ENCODE results near the gene PCDHA4.
"Not testable (repeated sequence)": the region's sequence is repeated elsewhere in the genome, so short reads cannot be mapped to it uniquely, and the experiment has no call there.

DNA sequence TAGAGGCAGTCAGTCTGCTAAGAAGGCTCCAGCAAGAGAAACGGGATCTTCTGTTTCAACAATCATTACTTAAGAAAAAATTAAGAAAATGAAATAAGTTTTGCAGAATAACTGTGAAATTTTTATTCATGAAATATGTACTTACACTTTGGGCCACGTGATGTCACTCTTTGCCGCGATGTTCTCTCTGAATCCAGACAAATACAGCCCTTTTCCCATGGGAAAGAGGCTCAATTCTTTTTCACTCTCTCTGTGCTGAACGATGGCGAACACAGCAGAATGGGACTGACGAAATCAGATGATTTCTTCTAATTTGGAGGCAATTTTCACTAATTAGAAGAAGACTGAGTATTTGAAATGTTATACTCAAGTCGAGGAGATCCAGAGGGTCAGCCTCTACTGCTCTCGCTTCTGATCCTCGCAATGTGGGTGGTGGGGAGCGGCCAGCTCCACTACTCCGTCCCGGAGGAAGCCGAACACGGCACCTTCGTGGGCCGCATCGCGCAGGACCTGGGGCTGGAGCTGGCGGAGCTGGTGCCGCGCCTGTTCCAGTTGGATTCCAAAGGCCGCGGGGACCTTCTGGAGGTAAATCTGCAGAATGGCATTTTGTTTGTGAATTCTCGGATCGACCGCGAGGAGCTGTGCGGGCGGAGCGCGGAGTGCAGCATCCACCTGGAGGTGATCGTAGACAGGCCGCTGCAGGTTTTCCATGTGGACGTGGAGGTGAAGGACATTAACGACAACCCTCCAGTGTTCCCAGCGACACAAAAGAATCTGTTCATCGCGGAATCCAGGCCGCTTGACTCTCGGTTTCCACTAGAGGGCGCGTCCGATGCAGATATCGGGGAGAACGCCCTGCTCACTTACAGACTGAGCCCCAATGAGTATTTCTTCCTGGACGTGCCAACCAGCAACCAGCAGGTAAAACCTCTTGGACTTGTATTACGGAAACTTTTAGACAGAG lies 41.6 kb downstream of the PCDHA4 start, which contains the start of gene PCDHA9:
- TF ChIP-seq, protein P1, sequence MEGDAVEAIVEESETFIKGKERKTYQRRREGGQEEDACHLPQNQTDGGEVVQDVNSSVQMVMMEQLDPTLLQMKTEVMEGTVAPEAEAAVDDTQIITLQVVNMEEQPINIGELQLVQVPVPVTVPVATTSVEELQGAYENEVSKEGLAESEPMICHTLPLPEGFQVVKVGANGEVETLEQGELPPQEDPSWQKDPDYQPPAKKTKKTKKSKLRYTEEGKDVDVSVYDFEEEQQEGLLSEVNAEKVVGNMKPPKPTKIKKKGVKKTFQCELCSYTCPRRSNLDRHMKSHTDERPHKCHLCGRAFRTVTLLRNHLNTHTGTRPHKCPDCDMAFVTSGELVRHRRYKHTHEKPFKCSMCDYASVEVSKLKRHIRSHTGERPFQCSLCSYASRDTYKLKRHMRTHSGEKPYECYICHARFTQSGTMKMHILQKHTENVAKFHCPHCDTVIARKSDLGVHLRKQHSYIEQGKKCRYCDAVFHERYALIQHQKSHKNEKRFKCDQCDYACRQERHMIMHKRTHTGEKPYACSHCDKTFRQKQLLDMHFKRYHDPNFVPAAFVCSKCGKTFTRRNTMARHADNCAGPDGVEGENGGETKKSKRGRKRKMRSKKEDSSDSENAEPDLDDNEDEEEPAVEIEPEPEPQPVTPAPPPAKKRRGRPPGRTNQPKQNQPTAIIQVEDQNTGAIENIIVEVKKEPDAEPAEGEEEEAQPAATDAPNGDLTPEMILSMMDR (IDR thresholded peaks at IDR 0.05): not testable (repeated sequence)
- TF ChIP-seq POLR2A (IDR thresholded peaks at IDR 0.05): not testable (repeated sequence)

Data from testis (tissue), 2 donors.